Mucosa of rectum (tissue), 2 donors: ENCODE data around the gene ATF7.
A peak's percentile ranks its signal among the peaks of the same experiment; 100 is the strongest.
"Not testable (repeated sequence)": the region's sequence is repeated elsewhere in the genome, so short reads cannot be mapped to it uniquely, and the experiment has no call there.

Source experiments
- H3K27ac ChIP-seq, 2 donors: one replicate each; pipeline ENCODE4 v1.7.0; 2013; ENCODE audit warnings: inconsistent platforms in 2 of 2, low read depth in 2 of 2, low read length in 2 of 2
- H3K27me3 ChIP-seq, 2 donors: one replicate each; pipeline ENCODE4 v1.7.0; 2013; ENCODE audit warnings: low read length in 2 of 2; ENCODE audit not compliant: control insufficient read depth in 2 of 2, insufficient read depth in 2 of 2
- H3K36me3 ChIP-seq, 2 donors: one replicate each; pipeline ENCODE4 v1.7.0; 2013; ENCODE audit warnings: low read length in 2 of 2; ENCODE audit not compliant: control insufficient read depth in 2 of 2, insufficient read depth in 2 of 2
- H3K4me1 ChIP-seq, 2 donors: one replicate each; pipeline ENCODE4 v1.7.0; 2013; ENCODE audit warnings: low read length in 2 of 2, mild to moderate bottlenecking in 1 of 2; ENCODE audit not compliant: control insufficient read depth in 2 of 2, insufficient read depth in 2 of 2
- H3K4me3 ChIP-seq, 2 donors: one replicate each; pipeline ENCODE4 v1.7.0; 2013; ENCODE audit warnings: low read length in 2 of 2
- H3K9ac ChIP-seq, 2 donors: one replicate each; pipeline ENCODE4 v1.7.0; 2013; ENCODE audit warnings: low read length in 2 of 2, low read depth in 1 of 2, mild to moderate bottlenecking in 1 of 2
- H3K9me3 ChIP-seq, 2 donors: one replicate each; pipeline ENCODE4 v1.7.0; 2013; ENCODE audit warnings: low read length in 2 of 2; ENCODE audit not compliant: control insufficient read depth in 2 of 2
- donor health status: healthy.
- donor health status: Normal muscosa, but diverticular disease.

Gene ATF7

DNA sequence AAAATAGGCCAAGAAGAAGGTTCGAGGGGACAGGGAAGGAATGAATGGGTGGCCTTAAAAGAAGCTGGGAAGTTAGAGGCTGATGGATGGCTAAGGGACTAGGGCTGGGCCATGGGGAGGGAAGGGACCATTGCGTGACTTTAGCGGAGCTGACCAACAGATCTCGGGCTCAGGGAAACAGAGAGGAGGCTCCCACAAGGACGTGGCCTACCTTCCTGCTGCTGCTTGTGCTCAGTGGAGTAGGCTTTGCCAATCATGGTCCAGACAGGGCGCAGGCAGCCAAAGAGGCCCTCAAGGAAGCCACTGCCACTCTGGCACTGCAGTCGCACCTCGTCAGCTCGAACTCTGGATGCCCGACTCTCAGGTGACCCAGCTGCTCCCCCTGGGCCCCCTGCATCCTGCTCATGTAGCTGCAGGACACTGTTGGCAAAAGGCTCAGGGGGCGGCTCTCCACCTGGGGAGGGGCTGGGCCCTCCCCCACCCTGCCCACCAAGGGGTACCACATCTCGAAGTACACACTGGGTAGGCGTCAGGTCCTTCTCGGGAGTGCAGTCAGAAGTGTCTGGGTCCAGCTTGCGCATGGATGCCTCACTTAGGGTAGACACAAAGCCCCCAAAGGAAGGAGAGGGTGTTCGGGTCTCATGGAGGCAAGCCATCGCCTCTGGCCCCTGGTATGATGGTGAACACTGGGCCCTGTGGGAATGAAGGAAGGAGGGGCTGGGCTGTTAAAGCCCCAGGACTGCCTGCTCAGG lies 139.3 kb downstream of the ATF7 start:
- Histone ChIP-seq H3K27ac (no peak overlapping the region), H3K4me3 (no peak overlapping the region), H3K9me3 (no peaks in the 10 kb centered on the region), H3K9ac (no peak overlapping the region), H3K27me3 (no peaks in the 10 kb centered on the region), H3K4me1 (peaks cover 4 to 23% of the 10 kb centered on the region in 2 donors), H3K36me3 (peaks cover 30 to 33% of the 10 kb centered on the region in 2 donors)

DNA sequence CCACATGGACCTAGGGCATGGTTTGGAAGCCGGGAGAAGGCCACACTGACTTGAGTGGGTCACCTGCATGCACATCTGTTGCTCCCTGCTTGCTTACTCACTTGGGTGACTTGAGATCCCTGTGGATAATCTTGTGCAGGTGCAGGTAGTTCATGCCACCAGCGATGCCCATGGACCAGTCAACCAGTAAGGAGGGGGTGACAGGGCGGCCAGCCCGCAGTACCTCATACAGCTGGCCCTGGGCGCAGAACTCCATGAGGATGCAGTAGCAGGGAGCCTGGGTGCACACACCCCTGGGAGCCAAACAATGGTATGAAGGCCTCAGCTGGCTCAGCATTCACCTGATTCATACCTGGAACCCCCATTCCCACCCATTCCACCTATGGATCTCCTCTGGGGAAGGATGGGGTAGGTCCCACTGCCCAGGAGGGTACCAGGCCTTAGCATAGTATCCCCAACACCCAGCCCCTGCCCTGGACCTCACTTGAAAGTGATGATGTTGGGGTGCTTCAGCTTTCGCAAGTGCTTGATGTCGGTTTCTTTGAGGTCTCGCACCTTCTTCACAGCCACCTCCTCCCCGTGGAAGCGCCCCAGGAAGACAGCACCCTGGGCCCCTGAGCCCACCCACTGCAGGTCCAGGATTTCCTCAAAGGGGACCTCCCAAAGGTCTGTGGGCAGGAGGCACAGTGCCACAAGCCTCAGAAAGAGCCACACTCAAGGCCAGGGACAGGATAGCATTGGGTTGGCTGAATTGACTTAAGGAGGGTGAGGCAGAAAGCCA lies 140.0 kb downstream of the ATF7 start:
- no peak overlapping the region for H3K4me3 ChIP-seq
- H3K27ac ChIP-seq = no peak overlapping the region
- H3K9ac ChIP-seq = no peak overlapping the region
- peaks cover 35 to 39% of the 10 kb centered on the region in 2 donors for H3K36me3 ChIP-seq
- H3K27me3 ChIP-seq = no peaks in the 10 kb centered on the region
- H3K9me3 ChIP-seq = no peaks in the 10 kb centered on the region
- H3K4me1 ChIP-seq = peaks cover 4 to 23% of the 10 kb centered on the region in 2 donors

DNA sequence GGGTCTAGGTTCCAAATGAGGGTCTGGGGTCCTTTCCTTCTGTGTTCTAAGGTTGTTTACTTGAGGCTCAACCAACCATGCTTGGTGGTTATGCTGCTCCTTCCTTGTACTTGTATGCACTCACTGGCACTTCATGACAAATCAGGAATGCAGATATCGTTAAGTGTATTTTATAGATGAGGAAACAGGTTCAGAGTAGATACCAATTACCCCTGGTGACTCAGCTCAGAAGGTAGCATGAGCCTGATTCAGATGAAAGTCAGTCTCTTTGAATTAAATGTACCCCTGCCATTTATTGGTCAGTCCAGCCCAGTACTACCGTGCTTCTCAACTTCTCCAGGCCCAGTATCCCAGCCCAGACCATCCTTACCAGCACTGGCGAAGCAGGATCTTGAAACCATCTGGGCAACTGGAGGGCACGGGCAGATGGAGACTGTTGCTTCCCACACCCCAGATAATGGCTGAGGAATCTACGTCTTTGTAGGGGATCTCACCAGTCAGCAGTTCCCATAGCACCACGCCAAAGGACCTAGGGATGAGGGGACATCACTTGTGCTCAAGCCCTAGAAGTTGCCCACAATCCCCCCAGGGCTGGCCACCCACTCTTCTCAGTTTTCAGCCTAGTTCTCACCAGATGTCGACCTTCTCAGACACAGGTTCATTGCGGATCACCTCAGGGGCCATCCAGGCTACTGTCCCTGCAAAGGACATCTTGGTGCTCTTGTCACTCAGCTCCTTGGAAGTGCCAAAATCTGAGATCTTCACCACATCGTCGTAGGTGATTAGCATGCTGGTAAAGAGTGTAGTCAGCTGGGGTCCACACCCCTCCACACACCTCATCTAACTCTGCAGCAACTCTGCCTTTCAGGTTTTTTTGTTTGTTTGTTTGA lies 141.3 kb downstream of the ATF7 start:
- Histone ChIP-seq H3K27ac (peak overlapping the region; percentile 37 to 58), H3K36me3 (peaks cover 41 to 49% of the 10 kb centered on the region in 2 donors), H3K4me1 (peaks cover 4 to 23% of the 10 kb centered on the region in 2 donors), H3K9ac (no peak overlapping the region), H3K9me3 (no peaks in the 10 kb centered on the region), H3K4me3 (no peak overlapping the region), H3K27me3 (no peaks in the 10 kb centered on the region)

DNA sequence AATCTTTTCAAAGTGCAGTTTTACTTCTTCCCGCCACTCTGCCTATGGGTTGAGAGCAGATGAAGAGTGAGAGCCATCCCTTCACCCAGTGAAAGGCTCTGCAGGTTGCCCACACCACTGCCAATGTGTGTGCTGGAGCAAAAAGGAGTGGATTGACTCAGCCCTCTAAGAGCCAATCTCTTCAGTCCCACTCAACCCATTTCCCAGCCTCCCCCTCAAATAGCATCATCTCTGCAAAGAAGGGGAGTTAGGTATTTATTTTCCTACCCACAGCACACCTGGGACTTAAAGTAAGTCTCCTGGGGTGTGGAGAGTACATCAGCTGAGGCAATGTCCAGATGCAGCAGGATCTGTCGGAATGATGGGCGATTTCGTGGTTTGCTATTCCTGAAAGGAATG lies 142.2 kb downstream of the ATF7 start:
- Histone ChIP-seq H3K27me3 (no peaks in the 10 kb centered on the region), H3K27ac (peak overlapping the region; percentile 18 to 58), H3K9ac (no peak overlapping the region), H3K4me3 (no peak overlapping the region), H3K4me1 (peaks cover 4 to 23% of the 10 kb centered on the region in 2 donors), H3K9me3 (no peaks in the 10 kb centered on the region), H3K36me3 (peaks cover 51 to 58% of the 10 kb centered on the region in 2 donors)

DNA sequence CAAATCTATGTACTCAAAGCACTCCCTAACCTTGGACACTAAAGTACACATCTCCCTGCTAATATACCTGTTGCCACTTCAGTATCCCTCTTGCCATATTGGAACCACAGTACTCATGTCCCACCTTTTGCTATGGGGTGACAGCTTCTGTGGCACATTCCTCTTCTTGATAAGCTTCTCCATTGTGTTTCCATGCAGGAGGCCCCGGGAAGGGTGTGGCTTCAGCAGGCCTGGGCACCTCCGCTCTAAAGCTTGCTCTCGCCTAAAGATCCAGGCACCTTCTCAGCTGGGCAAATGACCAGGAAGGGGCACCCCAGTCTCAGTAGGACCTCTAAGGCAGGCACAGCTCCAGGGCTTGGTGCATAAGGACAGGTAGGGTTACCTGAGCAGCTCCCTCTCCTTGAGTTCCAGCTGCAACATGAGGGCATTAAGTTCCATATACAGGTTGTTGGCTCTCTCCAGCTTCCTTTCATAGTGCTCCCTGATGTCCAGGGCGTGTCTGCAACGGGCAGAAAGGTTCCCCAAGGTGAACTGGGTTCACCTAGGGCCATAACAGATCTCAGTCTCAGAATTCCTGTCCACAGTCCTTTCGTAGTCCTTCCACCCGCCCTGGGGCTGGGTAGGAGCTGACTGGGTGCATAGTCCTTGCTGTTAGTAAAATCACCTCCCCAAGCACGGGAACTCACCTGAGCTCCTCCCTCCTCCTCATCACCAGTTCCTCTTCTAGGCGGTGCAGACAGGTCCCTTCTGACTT lies 142.8 kb downstream of the ATF7 start:
- H3K9me3 ChIP-seq = no peaks in the 10 kb centered on the region
- peaks cover 53 to 64% of the 10 kb centered on the region in 2 donors for H3K36me3 ChIP-seq
- H3K27ac ChIP-seq = peak overlapping the region; percentile 58 to 63
- H3K4me3 ChIP-seq = no peak overlapping the region
- H3K27me3 ChIP-seq = no peaks in the 10 kb centered on the region
- peaks cover 4 to 23% of the 10 kb centered on the region in 2 donors for H3K4me1 ChIP-seq
- H3K9ac ChIP-seq = no peak overlapping the region

DNA sequence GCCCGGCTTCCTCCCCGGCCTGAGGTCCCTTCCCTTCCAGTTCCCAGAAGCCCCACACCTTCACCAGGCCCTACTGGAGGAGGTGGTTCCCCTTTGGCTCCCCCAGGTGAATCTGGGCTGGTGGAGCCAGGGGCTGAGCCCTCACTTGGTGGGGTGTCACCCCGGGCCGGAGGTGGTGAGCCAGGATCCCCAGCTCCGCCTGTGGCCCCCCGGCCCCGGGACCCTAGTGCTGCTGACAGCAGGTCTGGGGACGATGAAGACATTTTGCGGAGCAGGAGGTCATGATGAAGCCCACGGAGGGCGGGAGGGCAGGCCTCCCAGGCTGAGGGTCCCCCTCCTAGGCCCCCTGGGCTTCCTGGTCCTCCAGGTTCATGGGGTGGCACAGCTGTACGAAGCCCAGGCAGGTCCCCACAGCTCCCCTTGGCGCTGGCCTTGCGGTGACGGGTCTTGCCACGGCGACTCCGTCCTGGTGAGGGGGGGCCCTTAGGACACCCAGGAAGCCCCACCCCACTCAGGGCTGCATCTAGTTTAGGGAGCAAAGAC lies 143.5 kb downstream of the ATF7 start:
- Histone ChIP-seq H3K27me3 (no peaks in the 10 kb centered on the region), H3K4me1 (peaks cover 4 to 23% of the 10 kb centered on the region in 2 donors), H3K4me3 (no peak overlapping the region), H3K9me3 (no peaks in the 10 kb centered on the region), H3K36me3 (peaks cover 59 to 69% of the 10 kb centered on the region in 2 donors), H3K27ac (peak overlapping the region in 1 of 2 donors; percentile 63), H3K9ac (no peak overlapping the region)

DNA sequence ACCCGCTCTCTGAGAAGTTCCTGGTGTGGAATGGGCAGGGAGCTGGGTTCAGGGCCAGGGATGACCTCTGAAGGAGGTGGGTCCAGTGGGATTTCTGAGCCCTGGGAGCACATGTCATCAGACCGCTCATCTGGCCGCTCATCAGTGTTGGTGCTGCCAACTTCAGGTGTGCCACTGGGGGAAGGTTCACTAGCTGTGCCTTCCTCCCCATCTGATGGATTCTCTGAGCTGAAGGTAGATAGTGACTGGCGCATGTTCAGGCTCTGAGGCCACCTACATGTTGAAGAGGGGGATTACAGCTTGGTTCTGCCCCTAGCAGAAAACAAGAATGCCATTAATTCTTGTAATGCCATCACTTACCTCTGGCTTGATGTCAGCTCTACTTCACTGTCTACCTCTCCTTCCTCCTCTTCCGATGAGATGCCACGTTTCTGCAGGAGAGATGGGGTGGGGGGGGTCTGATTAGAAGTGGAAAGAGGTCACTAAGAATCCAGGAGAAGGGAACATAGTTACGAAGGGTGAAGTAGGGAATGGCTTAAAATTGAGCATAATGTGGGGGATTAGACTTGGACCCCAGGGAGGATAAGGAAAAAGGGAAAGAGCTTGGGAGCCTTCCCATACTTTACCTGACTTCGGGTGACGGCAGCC lies 144.1 kb downstream of the ATF7 start:
- no peak overlapping the region for H3K4me3 ChIP-seq
- no peak overlapping the region for H3K9ac ChIP-seq
- H3K27me3 ChIP-seq = no peaks in the 10 kb centered on the region
- no peak overlapping the region for H3K27ac ChIP-seq
- H3K4me1 ChIP-seq = peaks cover 4 to 23% of the 10 kb centered on the region in 2 donors
- peaks cover 61 to 71% of the 10 kb centered on the region in 2 donors for H3K36me3 ChIP-seq
- no peaks in the 10 kb centered on the region for H3K9me3 ChIP-seq

DNA sequence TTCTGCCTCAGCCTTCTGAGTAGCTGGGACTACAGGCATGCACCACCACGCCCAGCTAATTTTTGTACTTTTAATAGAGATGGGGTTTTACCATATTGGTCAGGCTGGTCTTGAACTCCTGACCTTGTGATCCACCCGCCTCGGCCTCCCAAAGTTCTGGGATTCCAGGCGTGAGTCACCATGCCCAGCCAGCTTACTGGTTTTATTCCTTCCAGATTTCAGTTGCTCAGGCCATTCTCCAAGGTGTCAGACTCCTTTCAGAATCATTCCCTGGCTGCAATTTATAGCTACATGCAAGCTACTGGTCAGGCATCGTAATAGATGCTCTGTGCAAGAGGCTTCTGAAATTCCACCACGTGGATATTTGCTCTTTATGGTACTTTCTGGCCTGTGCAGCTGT lies 144.7 kb downstream of the ATF7 start:
- H3K9me3 ChIP-seq, H3K9ac ChIP-seq, H3K27me3 ChIP-seq, H3K4me3 ChIP-seq, H3K27ac ChIP-seq: not testable (repeated sequence)
- peaks cover 62 to 75% of the 10 kb centered on the region in 2 donors for H3K36me3 ChIP-seq
- H3K4me1 ChIP-seq = peaks cover 4 to 23% of the 10 kb centered on the region in 2 donors
